Stimulated activated naive CD8-positive, alpha-beta T cell treated with anti-CD3 and anti-CD28 coated beads, Interleukin-15, Interleukin-2, amounts not matched to agents 100 ng/mL and 50 ng/mL, for 24 hours (primary cell): ENCODE results near the gene NF1.
"Not testable (repeated sequence)": the region's sequence is repeated elsewhere in the genome, so short reads cannot be mapped to it uniquely, and the experiment has no call there.

Experiments
- H3K27ac Mint-ChIP-seq: one replicate; pipeline ENCODE4 v1.8.0; 2021; ENCODE audit warnings: mild to moderate bottlenecking, mixed read lengths
- H3K27me3 Mint-ChIP-seq: one replicate; pipeline ENCODE4 v1.8.0; 2021; ENCODE audit warnings: mixed read lengths
- H3K36me3 Mint-ChIP-seq: one replicate; pipeline ENCODE4 v1.8.0; 2021; ENCODE audit warnings: low read depth, mixed read lengths
- H3K4me1 Mint-ChIP-seq: one replicate; pipeline ENCODE4 v1.8.0; 2021; ENCODE audit warnings: low read depth, mixed read lengths
- H3K4me3 Mint-ChIP-seq: one replicate; pipeline ENCODE4 v1.8.0; 2021; ENCODE audit warnings: mild to moderate bottlenecking, mixed read lengths
- H3K9me3 Mint-ChIP-seq: one replicate; pipeline ENCODE4 v1.8.0; 2021; ENCODE audit warnings: mixed read lengths

NF1 gene

DNA sequence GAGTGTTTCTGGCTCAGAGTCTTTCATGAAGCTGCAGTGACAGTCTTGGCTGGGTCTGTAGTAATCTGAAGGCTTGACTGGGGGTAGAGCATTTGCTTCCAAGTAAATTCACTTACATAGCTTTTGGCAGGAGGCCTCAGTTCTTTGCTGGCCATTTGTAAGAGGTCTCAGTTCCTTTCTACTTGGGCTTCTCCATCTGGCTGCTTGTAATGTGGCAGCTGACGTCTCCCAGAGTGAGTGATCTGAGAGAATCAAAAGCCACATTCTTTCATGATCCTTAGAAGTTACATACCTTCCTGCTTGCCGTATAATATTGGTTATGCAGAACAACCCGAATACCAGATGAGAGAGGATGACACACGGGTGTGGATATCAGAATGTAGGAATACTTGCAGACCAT is 39.8 kb downstream of the NF1 start:
- H3K27me3 Mint-ChIP-seq: no peaks in the 10 kb centered on the region

DNA sequence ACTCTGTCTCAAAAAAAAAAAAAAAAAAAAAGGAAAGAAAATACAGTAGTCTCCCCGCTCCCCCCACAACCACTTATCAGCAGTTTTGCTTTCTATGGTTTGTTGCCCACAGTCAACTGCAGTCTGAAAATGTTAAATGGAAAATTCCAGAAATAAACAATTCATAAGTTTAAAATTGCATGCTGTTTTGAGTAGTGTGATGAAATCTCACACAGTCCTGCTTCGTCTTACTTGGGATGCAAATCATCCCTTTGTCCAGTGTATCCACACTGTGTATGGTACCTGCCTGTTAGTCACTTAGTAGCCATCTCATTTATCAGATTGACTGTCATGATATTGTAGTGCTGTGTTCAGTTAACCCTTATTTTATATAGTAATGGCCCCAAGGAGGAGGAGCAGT is 41.5 kb downstream of the NF1 start:
- Mint-ChIP-seq H3K36me3 (peaks cover 17% of the 10 kb centered on the region), H3K9me3 (no peaks in the 10 kb centered on the region), H3K27ac (no peak overlapping the region), H3K4me3 (no peak overlapping the region), H3K4me1 (no peaks in the 10 kb centered on the region), H3K27me3 (no peaks in the 10 kb centered on the region)

More for the DNA sequence above, 39.8 kb downstream of the NF1 start:
- Mint-ChIP-seq H3K9me3 (no peaks in the 10 kb centered on the region), H3K4me1 (no peaks in the 10 kb centered on the region), H3K4me3 (no peak overlapping the region), H3K27ac (no peak overlapping the region), H3K36me3 (peaks cover 19% of the 10 kb centered on the region)

DNA sequence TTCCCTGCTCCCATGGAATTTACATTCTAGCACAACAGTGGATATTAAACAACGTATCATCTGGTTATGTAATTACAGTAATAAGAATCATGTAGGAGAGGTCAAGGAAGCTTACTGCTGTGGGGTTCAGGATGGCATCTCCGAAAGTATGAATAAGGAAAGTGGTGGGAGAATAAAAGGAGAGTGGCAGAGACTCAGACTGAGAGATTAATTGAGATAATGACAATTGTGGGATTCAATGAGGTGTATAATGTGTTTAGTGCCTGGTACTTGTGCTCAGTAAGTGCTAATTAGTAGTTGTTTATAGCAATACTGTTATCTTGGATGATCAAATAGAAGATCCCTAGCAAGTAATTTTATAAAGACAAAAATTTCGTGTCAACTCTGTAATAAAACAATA is 45.3 kb downstream of the NF1 start:
- H3K9me3 Mint-ChIP-seq: no peaks in the 10 kb centered on the region
- no peaks in the 10 kb centered on the region for H3K4me1 Mint-ChIP-seq
- no peaks in the 10 kb centered on the region for H3K27me3 Mint-ChIP-seq
- no peak overlapping the region for H3K27ac Mint-ChIP-seq
- H3K36me3 Mint-ChIP-seq: peaks cover 16% of the 10 kb centered on the region
- H3K4me3 Mint-ChIP-seq: no peak overlapping the region

DNA sequence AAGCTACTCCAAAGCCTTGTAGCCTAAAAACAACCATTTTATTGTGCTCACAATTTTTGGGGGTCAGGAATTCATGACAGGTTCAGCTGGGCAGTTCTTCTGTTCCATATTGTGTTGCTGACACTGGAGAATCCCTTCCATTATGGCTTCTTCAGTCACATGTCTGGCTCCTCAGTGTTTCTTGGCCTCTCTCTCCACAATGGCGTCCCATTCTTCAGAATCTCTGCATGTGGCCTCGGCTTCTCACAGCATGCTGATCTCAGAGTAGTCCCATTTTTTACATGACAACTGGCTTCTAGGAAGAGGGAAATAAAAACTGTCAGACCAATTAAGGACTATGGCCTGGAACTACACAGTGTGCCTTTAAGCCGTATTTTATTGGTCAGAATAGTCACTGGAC is 49.7 kb downstream of the NF1 start:
- peaks cover 7% of the 10 kb centered on the region for H3K36me3 Mint-ChIP-seq
- no peaks in the 10 kb centered on the region for H3K4me1 Mint-ChIP-seq
- no peaks in the 10 kb centered on the region for H3K27me3 Mint-ChIP-seq
- no peak overlapping the region for H3K4me3 Mint-ChIP-seq
- no peaks in the 10 kb centered on the region for H3K9me3 Mint-ChIP-seq
- no peak overlapping the region for H3K27ac Mint-ChIP-seq

DNA sequence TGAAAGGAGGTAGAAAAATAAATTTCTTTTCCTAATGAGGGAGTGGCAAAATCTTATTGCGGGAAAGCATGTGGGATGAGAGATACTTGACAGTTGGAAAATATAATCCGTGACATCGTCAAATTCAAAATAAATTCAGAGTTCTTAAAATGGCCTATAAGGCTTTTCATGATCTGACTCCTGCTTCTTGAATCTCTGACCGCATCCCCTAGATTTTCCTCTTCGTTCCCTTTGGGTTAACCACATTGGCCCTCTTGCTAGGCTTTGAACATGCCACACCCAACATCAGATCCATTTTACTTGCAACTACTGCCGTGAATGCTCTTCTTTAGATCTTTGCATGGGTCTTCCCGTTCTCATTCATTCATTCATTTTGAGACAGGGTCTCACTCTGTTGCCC is 50.1 kb downstream of the NF1 start:
- no peaks in the 10 kb centered on the region for H3K9me3 Mint-ChIP-seq
- H3K4me1 Mint-ChIP-seq: no peaks in the 10 kb centered on the region
- peaks cover 7% of the 10 kb centered on the region for H3K36me3 Mint-ChIP-seq
- no peaks in the 10 kb centered on the region for H3K27me3 Mint-ChIP-seq
- no peak overlapping the region for H3K27ac Mint-ChIP-seq
- no peak overlapping the region for H3K4me3 Mint-ChIP-seq

DNA sequence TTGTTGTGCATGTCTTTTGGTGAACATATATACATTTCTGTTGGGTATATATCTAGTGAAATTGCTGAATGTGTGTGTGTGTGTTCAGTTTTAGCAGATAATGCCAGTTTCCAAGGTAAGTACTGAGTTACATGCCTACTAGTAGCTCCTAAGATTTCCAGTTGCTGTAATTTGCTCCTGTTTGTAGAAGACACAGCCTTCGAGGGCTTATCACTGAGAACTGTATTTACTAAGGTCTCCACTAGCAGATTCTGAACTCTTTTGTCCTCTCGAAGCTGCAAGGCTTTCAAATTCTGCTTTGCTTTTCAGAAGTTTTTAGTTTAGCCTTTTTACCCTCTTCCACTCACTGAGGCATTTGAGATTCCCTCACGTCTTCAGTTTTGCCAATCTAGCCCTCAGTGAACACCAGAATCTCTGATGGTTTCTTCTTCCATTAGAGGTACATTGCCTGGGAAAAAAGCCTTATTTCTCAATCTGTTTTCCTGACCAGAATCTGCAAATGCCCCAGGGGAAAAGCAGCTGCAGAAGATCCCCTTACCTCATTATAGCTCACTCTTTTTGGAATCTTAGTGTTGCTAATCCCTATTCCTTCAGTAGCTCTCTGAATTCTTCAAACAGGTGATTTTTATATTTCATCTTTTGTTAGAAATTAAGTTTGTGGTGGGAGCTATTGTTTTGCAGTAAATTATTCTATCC is 52.9 kb downstream of the NF1 start:
- no peak overlapping the region for H3K27ac Mint-ChIP-seq
- no peaks in the 10 kb centered on the region for H3K27me3 Mint-ChIP-seq
- no peaks in the 10 kb centered on the region for H3K9me3 Mint-ChIP-seq
- H3K36me3 Mint-ChIP-seq: peaks cover 7% of the 10 kb centered on the region
- no peaks in the 10 kb centered on the region for H3K4me1 Mint-ChIP-seq
- no peak overlapping the region for H3K4me3 Mint-ChIP-seq

DNA sequence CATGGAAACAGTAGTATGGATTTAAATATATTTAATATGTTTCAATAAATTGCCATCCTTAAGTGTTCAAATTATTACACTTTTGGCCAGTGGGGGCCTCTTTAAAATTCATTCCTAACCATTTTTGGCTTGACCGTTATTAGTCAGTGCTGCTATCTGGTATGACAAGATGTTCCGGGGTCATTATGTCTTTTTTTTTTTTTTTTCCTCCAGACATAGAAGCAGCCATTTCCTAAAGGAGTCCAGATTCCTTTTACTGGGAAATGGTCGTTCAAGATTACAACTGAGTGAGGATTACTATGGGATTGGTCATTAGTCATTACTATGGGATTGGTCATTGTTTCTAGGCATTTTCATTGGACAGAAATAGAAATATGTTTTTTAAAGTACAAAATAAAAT is 53.4 kb downstream of the NF1 start:
- Mint-ChIP-seq H3K9me3 (no peaks in the 10 kb centered on the region), H3K27me3 (no peaks in the 10 kb centered on the region), H3K4me1 (no peaks in the 10 kb centered on the region), H3K36me3 (peaks cover 7% of the 10 kb centered on the region), H3K27ac (no peak overlapping the region), H3K4me3 (no peak overlapping the region)

DNA sequence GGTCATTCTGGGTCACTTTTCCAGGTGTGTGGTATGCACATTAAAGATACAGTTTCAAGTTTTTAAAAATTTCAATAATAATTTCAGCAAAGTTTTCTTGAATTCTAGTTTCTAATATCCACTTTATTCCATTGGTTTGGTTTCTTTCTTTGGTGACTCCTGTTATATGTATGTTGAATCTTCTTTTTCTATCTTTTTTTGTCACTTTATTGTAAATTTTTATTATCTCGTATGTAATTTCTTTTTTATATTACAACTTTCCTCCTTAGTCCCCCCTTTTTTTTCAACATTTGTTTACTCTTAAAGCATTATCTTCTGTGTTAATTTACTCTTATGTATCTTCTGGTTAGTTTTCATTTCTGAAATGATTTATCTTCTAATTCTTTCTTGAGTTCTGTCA is 57.5 kb downstream of the NF1 start:
- Mint-ChIP-seq H3K4me3 (no peak overlapping the region), H3K9me3 (no peaks in the 10 kb centered on the region), H3K4me1 (no peaks in the 10 kb centered on the region), H3K27ac (no peak overlapping the region), H3K27me3 (no peaks in the 10 kb centered on the region), H3K36me3 (peaks cover 13% of the 10 kb centered on the region)

DNA sequence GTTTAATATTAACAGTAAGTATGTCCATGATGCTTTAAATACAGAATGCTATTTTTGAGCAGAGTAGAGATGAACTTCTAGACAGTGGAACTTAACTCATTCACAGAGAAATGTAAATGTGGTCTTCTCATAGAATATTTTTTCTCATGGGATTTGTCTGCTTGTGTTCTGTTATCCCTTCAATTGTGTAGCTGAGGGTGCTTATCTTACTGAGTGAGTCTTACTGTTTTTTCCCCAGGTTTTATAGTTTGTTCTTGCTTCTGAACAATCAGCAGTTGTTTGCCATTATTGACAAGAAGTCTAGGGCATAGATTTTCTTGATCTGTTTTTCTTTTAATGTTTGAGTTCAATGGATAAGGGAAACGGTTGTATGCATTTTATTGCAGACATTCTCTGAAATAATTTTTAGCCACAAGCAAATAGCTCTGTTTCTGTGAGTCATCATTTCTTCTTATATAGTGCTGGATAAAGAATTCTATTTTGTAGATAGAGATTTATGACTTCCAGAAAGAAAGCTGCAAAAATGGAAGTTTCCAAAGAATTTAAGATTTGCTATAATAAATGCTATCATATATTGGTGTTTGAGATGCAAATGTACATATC is 60.5 kb downstream of the NF1 start:
- Mint-ChIP-seq H3K4me3 (no peak overlapping the region), H3K9me3 (no peaks in the 10 kb centered on the region), H3K27me3 (no peaks in the 10 kb centered on the region), H3K36me3 (peaks cover 32% of the 10 kb centered on the region), H3K27ac (no peak overlapping the region), H3K4me1 (peaks cover 18% of the 10 kb centered on the region)

DNA sequence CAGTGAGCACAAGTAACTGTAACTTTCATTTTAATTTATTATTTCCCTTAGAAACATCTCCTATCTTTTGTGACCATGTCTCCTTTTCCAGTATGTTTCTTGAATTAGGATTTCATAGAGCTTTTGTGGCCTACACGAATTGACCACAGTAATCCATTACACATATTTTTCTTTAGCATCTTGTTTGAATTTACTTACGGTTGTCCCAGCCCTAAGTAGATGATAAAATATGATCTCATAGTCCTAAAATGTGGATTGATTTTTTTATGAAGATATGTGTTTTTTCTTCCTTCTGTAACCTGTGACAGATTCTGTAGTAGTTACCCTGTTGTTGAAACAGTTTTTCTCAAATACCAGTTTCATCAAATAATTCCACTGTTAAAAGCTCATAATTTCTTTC is 61.5 kb downstream of the NF1 start:
- H3K27me3 Mint-ChIP-seq: no peaks in the 10 kb centered on the region
- H3K4me1 Mint-ChIP-seq: peaks cover 18% of the 10 kb centered on the region
- H3K36me3 Mint-ChIP-seq: peaks cover 34% of the 10 kb centered on the region
- H3K4me3 Mint-ChIP-seq: no peak overlapping the region
- no peaks in the 10 kb centered on the region for H3K9me3 Mint-ChIP-seq
- no peak overlapping the region for H3K27ac Mint-ChIP-seq

DNA sequence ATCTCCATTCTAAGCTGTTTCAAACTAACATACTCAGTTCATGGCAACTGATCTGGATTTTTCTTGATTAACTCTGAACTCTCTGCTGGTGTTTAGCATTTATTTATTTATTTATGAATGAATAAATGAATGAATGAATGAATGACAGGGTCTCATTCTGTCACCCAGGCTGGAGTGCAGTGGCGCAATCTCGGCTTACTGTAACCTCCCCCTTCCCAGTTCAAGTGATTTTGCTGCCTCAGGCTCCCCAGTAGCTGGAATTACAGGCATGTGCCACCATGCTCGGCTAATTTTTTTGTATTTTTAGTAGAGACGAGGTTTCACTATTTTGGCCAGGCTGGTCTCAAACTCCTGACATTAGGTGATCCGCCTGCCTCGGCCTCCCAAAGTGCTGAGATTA is 62.1 kb downstream of the NF1 start:
- H3K9me3 Mint-ChIP-seq, H3K27me3 Mint-ChIP-seq, H3K4me3 Mint-ChIP-seq, H3K27ac Mint-ChIP-seq: not testable (repeated sequence)
- peaks cover 34% of the 10 kb centered on the region for H3K36me3 Mint-ChIP-seq
- peaks cover 18% of the 10 kb centered on the region for H3K4me1 Mint-ChIP-seq

DNA sequence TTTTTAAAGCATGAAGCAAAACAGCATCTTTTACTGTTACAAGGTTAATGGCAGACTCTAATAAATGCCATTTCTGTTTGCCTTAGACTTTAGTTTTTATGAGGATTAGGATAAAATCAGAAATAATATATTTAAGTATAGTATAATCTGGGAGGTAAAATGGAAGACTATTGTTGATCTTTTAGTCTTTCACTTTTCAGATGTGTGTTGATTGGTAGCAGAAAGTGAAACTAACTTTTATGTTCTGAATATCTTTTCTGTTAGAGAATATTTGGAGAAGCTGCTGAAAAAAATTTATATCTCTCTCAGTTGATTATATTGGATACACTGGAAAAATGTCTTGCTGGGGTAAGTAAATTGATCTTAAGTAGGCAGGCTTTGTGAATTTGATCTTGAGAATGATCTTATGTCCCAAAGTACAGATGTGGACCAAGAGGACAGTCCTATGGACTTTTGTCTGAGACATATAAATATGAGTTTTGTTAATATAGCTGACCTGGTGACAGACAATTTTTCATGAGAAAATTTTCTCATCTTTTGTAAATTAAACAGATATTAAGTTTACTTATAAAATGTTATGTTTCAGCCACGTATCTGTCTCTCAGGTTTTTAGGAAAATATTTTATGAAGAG is 64.1 kb downstream of the NF1 start:
- Mint-ChIP-seq H3K27me3 (no peaks in the 10 kb centered on the region), H3K27ac (peak overlapping the region; percentile 81), H3K4me1 (peaks cover 18% of the 10 kb centered on the region), H3K4me3 (peak overlapping the region; percentile 79), H3K36me3 (peaks cover 38% of the 10 kb centered on the region), H3K9me3 (no peaks in the 10 kb centered on the region)

DNA sequence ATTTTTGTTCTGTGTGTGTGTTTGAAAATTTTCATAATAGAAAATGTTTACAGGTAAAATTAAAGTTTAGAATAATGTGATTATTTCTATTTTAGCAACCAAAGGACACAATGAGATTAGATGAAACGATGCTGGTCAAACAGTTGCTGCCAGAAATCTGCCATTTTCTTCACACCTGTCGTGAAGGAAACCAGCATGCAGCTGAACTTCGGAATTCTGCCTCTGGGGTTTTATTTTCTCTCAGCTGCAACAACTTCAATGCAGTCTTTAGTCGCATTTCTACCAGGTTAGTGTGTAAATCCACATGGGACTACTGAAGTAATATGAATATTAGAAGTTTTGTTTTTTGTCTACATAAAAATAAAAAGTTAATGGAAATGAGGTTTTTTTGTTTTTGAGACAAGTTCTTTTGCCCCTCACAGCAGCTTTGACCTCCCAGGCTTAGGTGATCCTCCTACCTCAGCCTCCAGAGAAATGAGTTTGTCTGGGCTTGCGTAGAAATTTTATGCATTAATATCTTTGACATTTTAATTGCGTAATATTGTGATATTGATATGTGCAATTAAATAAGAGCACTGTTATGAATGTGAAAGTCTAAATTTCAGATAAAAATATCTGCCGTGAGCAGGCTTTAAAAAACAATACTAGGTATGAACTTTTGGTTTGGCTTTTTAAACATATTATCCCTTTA is 68.5 kb downstream of the NF1 start:
- peaks cover 15% of the 10 kb centered on the region for H3K4me1 Mint-ChIP-seq
- no peaks in the 10 kb centered on the region for H3K27me3 Mint-ChIP-seq
- H3K36me3 Mint-ChIP-seq: peaks cover 26% of the 10 kb centered on the region
- no peaks in the 10 kb centered on the region for H3K9me3 Mint-ChIP-seq
- H3K27ac Mint-ChIP-seq: no peak overlapping the region
- no peak overlapping the region for H3K4me3 Mint-ChIP-seq

DNA sequence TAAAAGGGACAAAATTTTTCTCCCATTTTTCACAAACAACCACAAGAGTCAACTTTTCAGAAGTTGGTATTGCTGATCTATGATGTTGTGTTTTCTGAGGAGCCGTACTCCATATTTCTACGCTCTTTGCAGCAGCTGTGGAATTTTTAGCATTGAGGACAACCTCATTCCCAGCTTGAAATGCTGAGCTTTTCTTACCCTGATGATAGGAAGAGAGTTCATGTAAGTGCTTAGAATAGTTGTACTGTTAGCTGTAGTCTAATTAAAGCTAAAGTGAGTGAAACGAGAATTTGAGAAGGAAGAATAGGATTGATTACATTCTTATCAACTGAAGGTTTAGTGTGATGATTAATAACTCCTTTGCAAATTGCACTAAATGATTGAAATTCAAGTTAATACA is 72.3 kb downstream of the NF1 start:
- no peaks in the 10 kb centered on the region for H3K9me3 Mint-ChIP-seq
- H3K36me3 Mint-ChIP-seq: peaks cover 18% of the 10 kb centered on the region
- no peak overlapping the region for H3K4me3 Mint-ChIP-seq
- no peaks in the 10 kb centered on the region for H3K4me1 Mint-ChIP-seq
- H3K27ac Mint-ChIP-seq: no peak overlapping the region
- H3K27me3 Mint-ChIP-seq: no peaks in the 10 kb centered on the region

DNA sequence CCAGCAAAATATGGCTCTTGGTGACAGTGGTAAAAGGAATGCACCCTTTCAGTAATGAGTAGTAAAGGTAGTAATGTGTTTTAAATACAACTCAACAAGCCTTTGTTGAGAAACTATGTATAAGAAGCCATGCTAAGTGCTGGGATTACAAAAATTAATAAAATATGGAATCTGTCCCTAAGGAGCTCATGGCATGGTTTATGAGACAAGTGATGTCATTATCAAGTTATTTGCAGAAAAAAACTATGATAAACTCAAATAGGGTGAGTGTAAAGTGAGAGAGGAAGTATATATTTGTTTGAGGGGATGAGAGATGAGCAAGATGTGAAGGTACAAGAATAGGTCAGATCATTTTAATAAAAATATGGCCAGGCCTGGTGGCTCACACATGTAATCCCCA is 76.9 kb downstream of the NF1 start:
- Mint-ChIP-seq H3K4me3 (no peak overlapping the region), H3K4me1 (no peaks in the 10 kb centered on the region), H3K9me3 (no peaks in the 10 kb centered on the region), H3K36me3 (peaks cover 10% of the 10 kb centered on the region), H3K27me3 (no peaks in the 10 kb centered on the region), H3K27ac (no peak overlapping the region)
